ENCODE results near the gene DNAJC13.
A peak's percentile ranks its signal among the peaks of the same experiment; 100 is the strongest.

The DNAJC13 gene

GRCh38 chr3:132394320-132394719 lies 23.0 kb upstream of the DNAJC13 start:
- DNase-seq: no peak
- no peak for TF ChIP-seq GATA1 (IDR thresholded peaks at IDR 0.05; ENCODE audit: low read depth, low read length)
- no peak for TF ChIP-seq POLR2A (IDR thresholded peaks at IDR 0.05; ENCODE audit: low read length)

- no peak for DNase-seq
- TF ChIP-seq POLR2A (IDR thresholded peaks at IDR 0.05; ENCODE audit: low read length) (no peak), GATA1 (IDR thresholded peaks at IDR 0.05; ENCODE audit: low read depth, low read length) (no peak)
Measured at GRCh38 chr3:132395126-132395525, 22.2 kb upstream of the DNAJC13 start.

- DNase-seq: no peak
- TF ChIP-seq POLR2A (IDR thresholded peaks at IDR 0.05; ENCODE audit: low read length): no peak
- no peak for TF ChIP-seq GATA1 (IDR thresholded peaks at IDR 0.05; ENCODE audit: low read depth, low read length)
Measured at GRCh38 chr3:132396255-132396654, 21.0 kb upstream of the DNAJC13 start.

- DNase-seq: peak; percentile 13 to 16
Measured at GRCh38 chr3:132396776-132397175, 20.5 kb upstream of the DNAJC13 start.

- DNase-seq: peak; percentile 64 to 76
- no peak for TF ChIP-seq POLR2A (IDR thresholded peaks at IDR 0.05; ENCODE audit: low read length)
- no peak for TF ChIP-seq GATA1 (IDR thresholded peaks at IDR 0.05; ENCODE audit: low read depth, low read length)
Measured at GRCh38 chr3:132399054-132399929, 18.0 kb upstream of the DNAJC13 start.

- no peak for DNase-seq
- TF ChIP-seq GATA1 (IDR thresholded peaks at IDR 0.05; ENCODE audit: low read depth, low read length) (no peak), POLR2A (IDR thresholded peaks at IDR 0.05; ENCODE audit: low read length) (no peak)
Measured at GRCh38 chr3:132401255-132401654, 16.0 kb upstream of the DNAJC13 start.

- DNase-seq: no peak
- TF ChIP-seq GATA1 (IDR thresholded peaks at IDR 0.05; ENCODE audit: low read depth, low read length): no peak
- TF ChIP-seq POLR2A (IDR thresholded peaks at IDR 0.05; ENCODE audit: low read length): no peak
Measured at GRCh38 chr3:132404276-132404675, 13.0 kb upstream of the DNAJC13 start.

- DNase-seq: no peak
- no peak for TF ChIP-seq POLR2A (IDR thresholded peaks at IDR 0.05; ENCODE audit: low read length)
- TF ChIP-seq GATA1 (IDR thresholded peaks at IDR 0.05; ENCODE audit: low read depth, low read length): no peak
Measured at GRCh38 chr3:132405188-132405587, 12.1 kb upstream of the DNAJC13 start.

- TF ChIP-seq GATA1 (IDR thresholded peaks at IDR 0.05; ENCODE audit: low read depth, low read length) (no peak), POLR2A (IDR thresholded peaks at IDR 0.05; ENCODE audit: low read length) (no peak)
- no peak for DNase-seq
Measured at GRCh38 chr3:132405609-132406299, 11.5 kb upstream of the DNAJC13 start.

GRCh38 chr3:132406587-132406986 lies 10.7 kb upstream of the DNAJC13 start:
- TF ChIP-seq POLR2A (IDR thresholded peaks at IDR 0.05; ENCODE audit: low read length): no peak
- TF ChIP-seq GATA1 (IDR thresholded peaks at IDR 0.05; ENCODE audit: low read depth, low read length): no peak
- no peak for DNase-seq

- TF ChIP-seq GATA1 (IDR thresholded peaks at IDR 0.05; ENCODE audit: low read depth, low read length) (no peak), POLR2A (IDR thresholded peaks at IDR 0.05; ENCODE audit: low read length) (no peak)
- DNase-seq: no peak
Measured at GRCh38 chr3:132407025-132407424, 10.3 kb upstream of the DNAJC13 start.

GRCh38 chr3:132414841-132415240 lies 2.5 kb upstream of the DNAJC13 start:
- TF ChIP-seq GATA1 (IDR thresholded peaks at IDR 0.05; ENCODE audit: low read depth, low read length) (no peak), POLR2A (IDR thresholded peaks at IDR 0.05; ENCODE audit: low read length) (no peak)
- no peak for DNase-seq

- TF ChIP-seq GATA1 (IDR thresholded peaks at IDR 0.05; ENCODE audit: low read depth, low read length): no peak
- TF ChIP-seq POLR2A (IDR thresholded peaks at IDR 0.05; ENCODE audit: low read length): no peak
- DNase-seq: peak; percentile 29 to 44
Measured at GRCh38 chr3:132416161-132416560, 1.1 kb upstream of the DNAJC13 start.

GRCh38 chr3:132417695-132418411 lies 551 bp downstream of the DNAJC13 start:
- TF ChIP-seq POLR2A (IDR thresholded peaks at IDR 0.05; ENCODE audit: low read length): peak; percentile 51
- no peak for TF ChIP-seq GATA1 (IDR thresholded peaks at IDR 0.05; ENCODE audit: low read depth, low read length)
- peak; percentile 75 to 77 for DNase-seq

Data from erythroblast (primary cell).